HG02678 (cell line): ENCODE results near the gene SSBP3.
"Not testable (repeated sequence)": the region's sequence is repeated elsewhere in the genome, so short reads cannot be mapped to it uniquely, and the experiment has no call there.

Experiments
- ATAC-seq: cut with Tn5 transposase; IDR thresholded peaks from one replicate; pipeline ENCODE4 v1.9.1; 2021; ENCODE audit warnings: mild to moderate bottlenecking, moderate library complexity; ENCODE audit not compliant: unreplicated experiment

The SSBP3 gene

GRCh38 chr1:54406339-54407153 is at the start of gene SSBP3:
SSBP3 (minus strand) TSS chr1:54406394.
- peak; percentile 85 for ATAC-seq

GRCh38 chr1:54453509-54453908 is 47.3 kb upstream of the SSBP3 start:
- no peak for ATAC-seq

- no peak for ATAC-seq
These were observed 46.8 kb upstream of the SSBP3 start for GRCh38 chr1:54453022-54453421.

GRCh38 chr1:54449431-54449830 is 43.2 kb upstream of the SSBP3 start:
- ATAC-seq: not testable (repeated sequence)

GRCh38 chr1:54448801-54449200 is 42.6 kb upstream of the SSBP3 start:
- ATAC-seq: not testable (repeated sequence)

- ATAC-seq: not testable (repeated sequence)
These were observed 40.9 kb upstream of the SSBP3 start for GRCh38 chr1:54447081-54447480.

- no peak for ATAC-seq
These were observed 36.0 kb upstream of the SSBP3 start for GRCh38 chr1:54442185-54442584.

- no peak for ATAC-seq
These were observed 33.5 kb upstream of the SSBP3 start for GRCh38 chr1:54439550-54440223.

GRCh38 chr1:54437783-54438182 is 31.6 kb upstream of the SSBP3 start:
- ATAC-seq: no peak

GRCh38 chr1:54436826-54437225 is 30.6 kb upstream of the SSBP3 start:
- ATAC-seq: no peak

GRCh38 chr1:54429838-54430237 is 23.6 kb upstream of the SSBP3 start:
- no peak for ATAC-seq

GRCh38 chr1:54428837-54429518 is 22.8 kb upstream of the SSBP3 start:
- no peak for ATAC-seq

GRCh38 chr1:54425152-54425584 is 19.0 kb upstream of the SSBP3 start:
- ATAC-seq: no peak

GRCh38 chr1:54424398-54424797 is 18.2 kb upstream of the SSBP3 start:
- ATAC-seq: no peak

GRCh38 chr1:54421101-54421504 is 14.9 kb upstream of the SSBP3 start:
- no peak for ATAC-seq

GRCh38 chr1:54418598-54418997 is 12.4 kb upstream of the SSBP3 start:
- not testable (repeated sequence) for ATAC-seq

GRCh38 chr1:54417123-54417522 is 10.9 kb upstream of the SSBP3 start:
- no peak for ATAC-seq

GRCh38 chr1:54416435-54416834 is 10.2 kb upstream of the SSBP3 start:
- ATAC-seq: no peak

- no peak for ATAC-seq
These were observed 9.8 kb upstream of the SSBP3 start for GRCh38 chr1:54415991-54416390.

GRCh38 chr1:54415533-54415932 is 9.3 kb upstream of the SSBP3 start:
- no peak for ATAC-seq

GRCh38 chr1:54413732-54414131 is 7.5 kb upstream of the SSBP3 start:
- ATAC-seq: no peak

- no peak for ATAC-seq
These were observed 7.1 kb upstream of the SSBP3 start for GRCh38 chr1:54413295-54413694.
